ENCODE measurements around the gene SLC35E1.
"Not testable (repeated sequence)": the region's sequence is repeated elsewhere in the genome, so short reads cannot be mapped to it uniquely, and the experiment has no call there.

Gene SLC35E1

DNA sequence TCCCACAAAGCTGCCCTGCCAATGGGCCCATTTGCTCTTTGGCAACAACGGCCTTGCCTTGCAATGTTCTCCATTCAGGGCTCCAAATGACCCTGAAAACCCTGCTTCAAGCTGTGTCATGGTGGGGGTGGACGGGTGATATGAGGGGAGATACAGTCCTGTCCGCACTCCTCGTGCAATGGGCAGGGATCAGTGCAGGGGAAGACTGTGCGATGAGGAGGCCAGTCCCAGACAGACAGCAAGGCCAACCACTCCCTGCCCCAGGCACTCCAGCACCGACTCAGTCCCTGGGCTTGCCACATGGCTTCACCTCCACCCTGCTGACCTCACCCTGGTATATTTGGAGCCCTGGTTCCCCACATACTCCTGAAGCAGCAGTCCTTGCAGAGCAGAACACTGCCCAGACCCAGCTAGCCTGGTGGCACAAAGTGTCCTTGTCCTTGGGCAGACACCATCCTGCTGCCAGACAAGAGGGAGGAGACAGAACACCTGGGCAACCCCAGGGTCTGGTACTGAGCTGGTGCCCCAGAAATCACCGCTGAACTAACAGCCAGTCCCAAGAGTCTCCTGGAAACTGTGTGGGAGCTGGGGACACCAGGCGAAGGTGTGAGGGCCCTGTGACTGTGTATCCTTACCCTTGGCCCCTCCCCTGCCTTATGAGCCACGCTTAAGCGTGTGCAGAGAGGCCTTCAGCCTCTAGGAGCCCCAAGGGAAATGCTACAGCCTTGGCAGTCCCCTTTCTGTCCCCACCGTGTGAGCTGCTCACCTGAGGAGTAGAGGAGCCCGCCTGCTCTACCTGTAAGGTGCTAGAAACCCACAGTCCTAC lies 9.1 kb upstream of the SLC35E1 start:
- no peak for DNase-seq

GRCh38 chr19:16579381-16579780 lies 7.2 kb upstream of the SLC35E1 start:
- no peak for DNase-seq

- DNase-seq: no peak
Observed at GRCh38 chr19:16577531-16577985, 5.3 kb upstream of the SLC35E1 start.

GRCh38 chr19:16576690-16577530 lies 4.7 kb upstream of the SLC35E1 start:
- DNase-seq: no peak

- DNase-seq: no peak
Observed at GRCh38 chr19:16575861-16576689, 3.9 kb upstream of the SLC35E1 start.

DNA sequence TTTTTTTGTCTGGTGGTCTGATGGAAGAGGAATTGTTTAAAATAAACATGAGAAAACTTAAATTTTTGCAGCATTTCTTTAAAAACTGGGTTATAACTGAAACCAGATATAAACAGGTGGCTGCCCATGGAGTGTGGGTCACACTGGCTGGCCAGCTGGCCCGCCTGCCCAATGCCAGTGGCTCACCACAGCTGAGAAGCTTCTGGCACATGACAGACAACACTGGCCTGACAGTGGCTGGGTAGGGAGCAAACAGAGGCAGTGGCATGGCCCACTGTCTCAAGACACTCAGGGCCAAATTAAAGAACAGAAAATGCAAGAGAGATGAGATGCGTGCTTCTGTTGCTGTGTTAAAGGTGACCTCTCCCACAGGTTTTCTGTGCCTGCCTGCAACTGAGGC lies 3.1 kb upstream of the SLC35E1 start:
- DNase-seq: no peak

DNA sequence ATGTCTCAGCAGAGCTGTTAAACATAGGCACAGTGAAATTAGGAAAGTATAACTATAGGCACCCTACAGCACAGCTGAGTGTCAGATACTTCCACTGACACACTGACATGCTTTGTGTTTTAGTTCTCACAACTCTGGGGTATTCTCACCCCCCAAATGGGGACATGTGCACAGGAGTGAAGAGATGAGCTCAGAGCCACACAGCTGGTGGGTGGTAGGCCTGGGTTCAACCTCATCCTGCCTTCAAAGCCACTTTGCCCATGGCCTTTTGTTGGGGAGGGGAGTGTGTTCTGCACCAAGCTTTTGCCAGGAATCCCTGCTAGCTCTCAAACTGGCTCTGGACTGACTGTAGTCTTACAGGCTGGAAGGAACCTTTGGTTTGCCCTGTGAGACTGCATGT lies 1.7 kb upstream of the SLC35E1 start:
- DNase-seq: no peak

DNA sequence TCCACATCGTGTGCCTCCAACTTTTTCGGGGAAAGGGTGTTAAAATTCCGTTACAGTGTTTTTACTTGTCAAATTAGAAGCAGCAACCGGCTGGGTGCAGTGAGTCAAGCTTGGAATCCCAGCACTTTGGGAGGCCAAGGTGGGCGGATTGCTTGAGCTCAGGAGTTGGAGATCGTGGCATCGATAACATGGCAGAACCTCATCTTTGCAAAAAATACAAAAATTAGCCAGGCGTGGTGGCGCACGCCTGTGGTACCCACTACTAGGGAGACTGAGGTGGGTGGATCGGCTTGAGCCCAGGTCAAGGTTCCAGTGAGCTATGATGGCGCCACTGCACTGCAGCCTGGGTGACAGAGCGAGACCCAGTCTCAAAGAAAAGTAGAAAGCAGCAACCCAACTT lies 1.1 kb upstream of the SLC35E1 start:
- no peak for DNase-seq

DNA sequence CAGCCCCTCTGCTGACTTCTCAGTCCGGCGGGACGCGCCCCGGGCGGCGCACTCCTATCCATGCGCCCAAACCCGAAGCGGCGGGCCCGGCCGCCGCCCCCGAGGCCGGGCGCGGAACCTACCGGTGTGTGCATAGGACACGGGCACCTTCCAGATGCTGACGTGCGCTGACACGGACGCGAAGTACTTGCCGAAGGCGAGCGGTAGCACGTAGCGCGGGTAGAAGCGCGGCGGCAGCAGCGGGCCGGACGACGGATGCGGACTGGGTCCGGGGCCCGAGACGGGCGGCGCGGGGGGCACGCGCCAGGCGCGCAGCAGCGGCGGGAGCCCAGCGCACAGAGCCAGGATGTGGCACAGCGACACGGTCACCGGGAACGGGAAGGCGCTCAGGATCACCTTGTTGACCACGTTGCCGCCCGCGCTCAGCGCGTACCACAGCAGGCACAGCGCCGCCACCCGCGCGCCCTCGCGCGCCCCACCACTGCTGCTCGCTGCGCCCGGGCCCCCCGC lies 338 bp downstream of the SLC35E1 start:
- DNase-seq: no peak

- no peak for DNase-seq
Observed at GRCh38 chr19:16571283-16571682, 932 bp downstream of the SLC35E1 start.

DNA sequence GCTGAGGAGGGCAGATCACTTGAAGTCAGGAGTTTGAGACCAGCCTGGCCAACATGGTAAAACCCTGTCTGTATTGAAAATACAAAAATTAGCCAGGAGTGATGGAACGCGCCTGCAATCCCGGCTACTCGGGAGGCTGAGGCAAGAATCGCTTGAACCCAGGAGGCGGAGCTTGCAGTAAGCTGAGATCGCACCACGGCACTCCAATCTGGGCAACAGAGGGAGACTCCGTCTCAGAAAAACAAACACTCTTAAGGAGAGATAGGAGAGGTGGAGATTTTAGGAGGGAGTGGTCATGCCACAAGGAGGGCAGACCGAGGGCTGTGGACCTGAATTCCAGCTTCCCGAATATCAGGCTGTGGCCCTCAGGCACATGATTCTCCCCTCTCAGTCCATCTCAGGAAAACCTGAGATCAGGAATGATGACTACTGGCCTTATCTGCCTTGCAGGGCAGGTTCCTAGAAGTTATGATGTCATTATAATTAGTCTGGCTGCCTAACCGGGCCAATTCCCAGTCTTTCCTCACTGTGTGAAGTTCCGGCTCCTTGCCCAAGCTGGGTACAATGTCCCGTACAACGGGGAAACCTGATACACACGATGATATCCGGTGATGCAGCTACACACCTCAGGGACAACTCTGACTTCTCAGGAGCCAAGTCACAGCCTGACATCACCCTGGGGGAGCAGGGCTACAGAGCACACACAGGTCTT lies 2.5 kb downstream of the SLC35E1 start:
- no peak for DNase-seq

- DNase-seq: no peak
Observed at GRCh38 chr19:16566702-16567101, 5.5 kb downstream of the SLC35E1 start.

DNA sequence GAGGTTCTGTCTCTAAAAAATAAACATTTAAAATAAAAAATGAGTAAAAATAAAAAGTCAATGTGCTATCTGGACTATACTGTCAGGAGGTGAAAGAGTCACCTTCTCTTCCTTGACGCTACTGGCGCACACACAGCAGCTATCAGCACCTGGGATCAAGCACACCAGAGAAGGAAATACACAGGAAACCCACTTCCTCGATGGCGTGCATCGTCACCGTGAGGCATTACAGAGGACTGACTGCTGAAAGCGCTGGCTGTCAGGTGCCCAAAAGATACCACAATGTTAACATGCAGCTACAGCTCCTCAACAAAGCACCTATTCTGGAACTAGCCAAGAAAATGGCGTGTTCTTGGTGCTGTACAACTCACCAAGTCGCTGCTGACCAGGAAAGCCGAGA lies 6.1 kb downstream of the SLC35E1 start:
- DNase-seq: peak; percentile 67

- no peak for DNase-seq
Observed at GRCh38 chr19:16564842-16565241, 7.4 kb downstream of the SLC35E1 start.

- no peak for DNase-seq
Observed at GRCh38 chr19:16562608-16563025, 9.6 kb downstream of the SLC35E1 start.

- DNase-seq: no peak
Observed at GRCh38 chr19:16561382-16561781, 10.8 kb downstream of the SLC35E1 start.

DNA sequence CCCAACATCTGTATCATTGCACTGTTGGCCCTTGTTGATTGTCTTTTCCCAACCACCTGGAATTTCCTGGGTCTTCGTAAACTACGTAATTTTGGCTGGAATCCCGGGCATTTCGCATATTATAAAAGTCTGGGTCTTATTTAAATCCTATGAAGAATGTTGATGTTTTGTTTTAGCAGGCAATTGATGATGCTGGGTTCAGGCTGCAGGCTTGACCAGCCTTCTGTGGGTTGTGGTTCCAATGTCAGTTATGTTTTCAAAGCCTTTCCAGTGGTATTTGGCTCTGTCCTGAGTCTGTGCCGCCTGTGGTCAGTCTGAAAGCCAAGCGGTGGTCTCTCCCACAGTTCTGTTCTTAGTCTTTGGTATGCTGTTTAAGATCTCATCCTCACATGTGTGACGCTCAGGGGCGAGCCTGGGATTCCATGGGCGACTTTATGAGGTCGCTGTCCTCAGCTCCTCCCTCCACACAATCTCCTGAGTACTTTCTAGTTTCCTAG lies 12.4 kb downstream of the SLC35E1 start:
- DNase-seq: no peak

GRCh38 chr19:16554776-16555175 lies 17.4 kb downstream of the SLC35E1 start:
- no peak for DNase-seq

DNA sequence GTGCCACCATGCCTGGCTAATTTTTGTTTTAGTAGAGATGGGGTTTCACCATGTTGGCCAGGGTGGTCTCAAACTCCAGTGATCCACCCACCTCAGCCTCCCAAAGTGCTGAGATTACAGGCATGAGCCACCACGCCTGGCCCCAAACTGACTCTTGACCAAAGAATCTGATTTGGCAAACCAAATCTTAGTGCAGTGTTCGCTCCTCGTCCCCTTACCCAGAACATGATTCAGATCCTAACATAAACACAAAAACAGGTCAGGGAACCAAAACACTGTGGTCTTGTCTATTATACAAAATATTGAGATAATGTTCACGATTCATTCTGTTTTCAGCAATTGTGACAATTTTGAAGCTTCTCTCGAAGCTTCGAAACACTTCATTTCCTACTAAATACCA lies 20.3 kb downstream of the SLC35E1 start:
- not testable (repeated sequence) for DNase-seq

- no peak for DNase-seq
Observed at GRCh38 chr19:16548956-16549355, 23.3 kb downstream of the SLC35E1 start.

DNA sequence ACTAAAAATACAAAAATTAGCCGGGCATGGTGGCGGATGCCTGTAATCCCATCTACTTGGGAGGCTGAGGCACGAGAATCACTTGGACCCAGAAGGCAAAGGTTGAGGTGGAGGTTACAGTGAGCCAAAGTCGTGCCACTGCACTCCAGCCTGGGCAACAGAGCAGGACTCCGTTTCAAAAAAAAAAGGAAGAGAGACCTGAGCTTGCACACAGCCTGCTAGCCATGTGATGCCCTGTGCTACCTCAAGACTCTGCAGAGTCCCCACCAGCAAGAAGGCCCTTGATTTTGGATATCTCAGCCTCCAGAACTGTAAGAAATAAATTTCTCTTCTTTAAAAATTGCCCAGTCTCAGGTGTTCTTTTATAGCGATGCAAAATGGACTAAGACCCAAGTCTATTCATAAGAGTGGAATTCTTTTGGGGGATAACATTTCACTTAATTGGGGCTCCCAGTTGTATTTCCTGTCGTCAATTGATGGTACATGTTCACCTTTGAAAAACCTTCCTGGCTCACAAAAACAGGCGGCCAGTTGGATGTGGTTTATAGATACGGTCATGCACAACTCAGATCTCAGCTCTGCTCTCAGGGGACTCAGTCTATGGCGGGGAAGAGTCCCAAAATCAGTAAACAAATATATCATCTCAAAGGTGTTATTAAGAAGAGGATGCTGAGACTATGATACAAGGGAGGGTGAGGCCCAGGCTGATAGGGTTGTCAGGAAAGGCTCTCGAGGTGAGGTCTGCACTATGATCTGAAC lies 27.6 kb downstream of the SLC35E1 start:
- no peak for DNase-seq
